SH-SY5Y (cell line): ENCODE measurements around the gene PCBD1.

Experiments
- GATA2 ChIP-seq: IDR thresholded peaks from 2 replicates; pipeline ENCODE4 v1.6.1; 2011; ENCODE audit warnings: mild to moderate bottlenecking, low read depth, low read length
- GATA3 ChIP-seq: IDR thresholded peaks from 2 replicates; pipeline ENCODE4 v1.6.1; 2011; ENCODE audit warnings: low read depth, mild to moderate bottlenecking, low read length, moderate library complexity

- TF ChIP-seq GATA2 (no peak), GATA3 (no peak)
Measured at GRCh38 chr10:70912556-70912955, 24.2 kb upstream of the PCBD1 start.
